ENCODE measurements around the gene CFLAR.

CFLAR gene

DNA sequence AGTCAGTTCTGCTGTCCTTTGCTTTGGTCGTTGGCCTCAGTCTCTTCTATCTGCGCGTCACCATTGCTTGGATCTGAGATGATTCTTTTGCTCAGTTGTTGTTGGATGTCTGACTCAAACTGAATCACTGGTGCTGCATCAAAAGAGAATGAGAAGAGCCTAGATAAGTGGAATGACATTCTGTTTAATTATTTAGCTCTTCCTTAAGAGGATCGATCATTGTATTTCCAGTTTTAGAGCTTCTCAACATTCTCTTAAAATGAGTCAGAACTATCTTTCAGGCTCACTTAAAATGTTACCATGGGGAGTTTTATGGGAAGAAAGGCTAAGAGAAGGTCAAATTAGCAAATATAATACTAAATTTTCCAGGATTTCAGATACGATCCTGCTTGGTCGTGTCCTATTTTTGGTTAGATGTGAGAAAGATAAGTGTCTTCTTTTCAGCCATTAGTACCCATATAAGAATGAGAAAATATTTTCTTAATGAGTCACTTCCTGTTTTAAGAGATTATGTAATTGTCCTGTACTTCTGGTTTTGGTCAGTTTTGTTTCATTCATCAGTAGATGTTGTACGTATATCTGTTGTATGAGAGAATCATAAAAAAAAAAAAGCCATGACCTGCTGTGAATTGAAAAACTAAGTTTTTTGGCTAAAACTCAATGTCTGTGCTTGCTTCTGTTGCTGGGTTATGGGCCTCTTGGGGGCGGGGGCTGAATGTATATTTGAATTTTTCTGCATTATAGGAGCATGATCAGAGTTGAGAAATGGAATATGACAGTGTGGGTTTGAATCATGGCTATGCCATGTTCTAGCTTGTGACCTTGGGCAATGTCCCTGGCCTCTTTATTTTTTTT, 35.4 kb downstream of the CFLAR start:
- no peaks in the 10 kb centered on the region for H3K36me3 ChIP-seq (ENCODE audit: insufficient read depth, low read length)
- H3K9me3 ChIP-seq (ENCODE audit: insufficient read depth, low read depth, low read length) = no peaks in the 10 kb centered on the region
- H3K4me1 ChIP-seq (ENCODE audit: insufficient read depth, low read length) = peaks cover 10% of the 10 kb centered on the region
- H3K4me3 ChIP-seq (ENCODE audit: low read length) = no peak overlapping the region
- WGBS = 92% methylated on average over 5 of the region's 8 CpGs
- H3K27me3 ChIP-seq (ENCODE audit: insufficient read depth, low read length) = no peaks in the 10 kb centered on the region
- no peak overlapping the region for H3K9ac ChIP-seq (ENCODE audit: low read depth, low read length)
- no peak overlapping the region; the same call in 1 of the 2 replicates for H3K27ac ChIP-seq (ENCODE audit: low read depth, low read length)

DNA sequence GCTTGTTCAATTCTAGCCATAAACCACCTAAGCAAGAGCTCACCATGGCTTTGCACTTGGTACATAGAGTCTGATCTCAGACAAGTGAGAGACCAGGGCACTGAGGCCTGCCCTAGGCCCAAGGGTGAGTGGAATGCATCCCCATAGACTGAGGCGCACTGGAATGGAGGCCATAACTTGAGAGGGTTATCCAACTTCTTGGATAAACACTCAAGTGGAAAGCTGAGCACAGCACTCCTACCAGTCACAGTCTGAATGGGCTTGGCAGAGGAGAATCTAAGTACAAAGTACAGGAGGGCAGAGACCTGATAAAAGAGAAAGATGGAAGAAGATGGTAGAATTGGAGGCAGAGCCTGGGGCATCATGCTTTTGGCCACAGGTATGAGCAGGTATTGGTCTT, 36.6 kb downstream of the CFLAR start:
- Histone ChIP-seq H3K4me1 (ENCODE audit: insufficient read depth, low read length) (peaks cover 10% of the 10 kb centered on the region), H3K4me3 (ENCODE audit: low read length) (no peak overlapping the region), H3K27me3 (ENCODE audit: insufficient read depth, low read length) (no peaks in the 10 kb centered on the region), H3K27ac (ENCODE audit: low read depth, low read length) (no peak overlapping the region), H3K9me3 (ENCODE audit: insufficient read depth, low read depth, low read length) (no peaks in the 10 kb centered on the region), H3K36me3 (ENCODE audit: insufficient read depth, low read length) (no peaks in the 10 kb centered on the region), H3K9ac (ENCODE audit: low read depth, low read length) (no peak overlapping the region)
- 96% methylated on average over 1 of the region's 1 CpG for WGBS

DNA sequence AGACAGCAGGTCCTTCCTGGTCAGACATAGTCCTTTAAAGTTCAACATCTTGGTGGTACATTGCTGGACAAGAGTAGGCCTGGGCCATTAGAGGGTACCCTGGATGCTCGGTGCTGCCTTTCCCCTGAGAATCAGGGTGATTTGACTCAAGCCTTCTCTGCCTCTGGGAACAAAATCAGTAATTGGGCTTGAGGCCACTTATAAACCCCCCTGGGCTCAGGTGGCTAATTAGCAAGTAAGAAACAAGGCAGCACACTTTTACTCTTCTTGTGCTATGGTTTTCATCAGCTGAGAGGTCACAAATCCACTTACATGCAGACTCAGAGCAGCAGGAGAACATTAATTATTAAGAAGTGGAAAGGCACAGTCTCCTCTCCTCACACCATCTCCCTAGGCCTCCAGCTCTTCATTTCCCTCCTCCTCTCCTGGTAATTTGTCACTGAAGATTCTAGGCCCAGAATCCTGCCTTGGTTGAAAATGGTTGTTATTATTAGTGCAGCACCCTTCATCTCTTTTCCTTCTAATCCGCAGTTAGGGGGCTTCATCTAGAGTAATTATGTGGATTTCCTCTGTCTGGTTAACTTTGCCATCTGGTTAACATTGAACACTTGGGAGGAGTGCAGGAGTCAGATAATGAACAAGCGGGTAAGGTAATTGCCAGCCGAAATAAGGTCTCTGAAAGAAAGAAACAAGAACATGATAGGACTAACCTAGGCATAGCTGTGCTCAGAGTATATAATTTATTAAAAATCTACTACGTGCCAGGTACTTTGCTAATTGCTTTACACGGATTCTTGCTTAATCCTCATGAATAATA, 37.2 kb downstream of the CFLAR start:
- no peaks in the 10 kb centered on the region for H3K36me3 ChIP-seq (ENCODE audit: insufficient read depth, low read length)
- 96% methylated on average over 6 of the region's 6 CpGs for WGBS
- no peak overlapping the region for H3K4me3 ChIP-seq (ENCODE audit: low read length)
- H3K27me3 ChIP-seq (ENCODE audit: insufficient read depth, low read length) = no peaks in the 10 kb centered on the region
- no peaks in the 10 kb centered on the region for H3K9me3 ChIP-seq (ENCODE audit: insufficient read depth, low read depth, low read length)
- no peak overlapping the region for H3K9ac ChIP-seq (ENCODE audit: low read depth, low read length)
- peaks cover 13% of the 10 kb centered on the region for H3K4me1 ChIP-seq (ENCODE audit: insufficient read depth, low read length)
- H3K27ac ChIP-seq (ENCODE audit: low read depth, low read length) = no peak overlapping the region

DNA sequence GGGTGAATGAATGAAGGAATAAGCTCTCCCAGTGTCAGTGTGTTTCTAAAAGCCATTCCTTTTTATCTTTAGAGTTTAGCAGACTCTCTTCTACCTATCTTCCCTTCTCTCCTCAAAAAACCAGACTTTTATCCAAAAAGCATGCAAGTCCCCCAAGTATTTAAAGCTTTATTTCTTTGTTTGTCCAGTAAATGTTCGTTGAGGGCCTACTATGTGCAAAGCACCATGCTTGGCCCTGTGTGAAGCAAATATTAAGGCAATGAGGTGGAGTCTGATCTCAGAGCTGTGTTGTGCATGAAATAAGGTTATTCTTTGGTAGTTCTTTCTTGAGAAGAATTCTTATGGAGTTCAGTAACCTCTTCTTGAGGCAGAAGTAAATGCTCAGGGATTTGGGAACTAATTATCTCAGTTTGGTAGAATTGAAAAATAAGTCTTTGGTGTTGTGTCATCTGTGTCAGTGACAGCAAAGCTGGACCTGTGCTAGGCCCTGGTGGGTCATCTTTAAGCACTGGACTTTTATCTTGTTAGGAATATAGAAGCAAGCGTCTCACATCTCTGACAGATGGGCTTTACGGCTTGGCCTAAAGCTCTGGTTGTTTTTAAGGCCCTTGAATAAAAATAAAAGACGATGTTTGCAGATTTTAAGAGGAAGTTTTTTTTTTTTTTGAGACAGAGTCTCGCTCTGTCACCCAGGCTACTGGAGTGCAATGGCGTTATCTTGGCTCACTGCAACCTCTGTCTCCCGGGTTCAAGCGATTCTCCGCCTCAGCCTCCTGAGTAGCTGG, 38.8 kb downstream of the CFLAR start:
- H3K9me3 ChIP-seq (ENCODE audit: insufficient read depth, low read depth, low read length) = no peaks in the 10 kb centered on the region
- no peak overlapping the region for H3K4me3 ChIP-seq (ENCODE audit: low read length)
- 95% methylated on average over 9 of the region's 9 CpGs for WGBS
- H3K9ac ChIP-seq (ENCODE audit: low read depth, low read length) = no peak overlapping the region
- no peaks in the 10 kb centered on the region for H3K27me3 ChIP-seq (ENCODE audit: insufficient read depth, low read length)
- H3K27ac ChIP-seq (ENCODE audit: low read depth, low read length) = no peak overlapping the region
- peaks cover 5% of the 10 kb centered on the region for H3K4me1 ChIP-seq (ENCODE audit: insufficient read depth, low read length)
- no peaks in the 10 kb centered on the region for H3K36me3 ChIP-seq (ENCODE audit: insufficient read depth, low read length)

GRCh38 chr2:201156036-201156435, 40.1 kb downstream of the CFLAR start:
- WGBS = 82% methylated on average over 6 of the region's 6 CpGs
- Histone ChIP-seq H3K27ac (ENCODE audit: low read depth, low read length) (no peak overlapping the region), H3K4me1 (ENCODE audit: insufficient read depth, low read length) (peaks cover 5% of the 10 kb centered on the region), H3K27me3 (ENCODE audit: insufficient read depth, low read length) (no peaks in the 10 kb centered on the region), H3K36me3 (ENCODE audit: insufficient read depth, low read length) (0 out of 2 replicates have a peak, but pooled peaks cover 3% of the 10 kb centered on the region), H3K9me3 (ENCODE audit: insufficient read depth, low read depth, low read length) (no peaks in the 10 kb centered on the region), H3K4me3 (ENCODE audit: low read length) (no peak overlapping the region), H3K9ac (ENCODE audit: low read depth, low read length) (no peak overlapping the region)

DNA sequence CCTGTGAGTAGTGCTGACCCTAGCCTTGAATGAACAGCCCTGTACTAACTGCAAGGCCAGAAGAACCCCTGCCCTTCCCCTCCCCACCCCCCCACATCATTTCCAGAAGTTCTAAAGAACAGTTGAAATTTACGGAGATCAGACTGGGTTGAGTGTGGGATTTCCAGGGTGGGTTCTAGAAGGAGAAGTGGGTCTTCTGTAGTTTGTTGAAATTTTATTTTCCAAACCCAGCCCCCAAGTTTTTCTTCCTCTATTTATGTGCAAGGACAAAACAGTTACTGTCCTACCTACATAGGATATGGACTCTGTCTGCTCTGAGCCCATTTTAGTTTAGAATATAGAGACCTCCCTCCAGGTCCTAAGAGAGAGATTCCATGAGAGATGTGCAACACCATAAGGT, 40.7 kb downstream of the CFLAR start:
- Histone ChIP-seq H3K27me3 (ENCODE audit: insufficient read depth, low read length) (no peaks in the 10 kb centered on the region), H3K27ac (ENCODE audit: low read depth, low read length) (no peak overlapping the region), H3K9ac (ENCODE audit: low read depth, low read length) (no peak overlapping the region), H3K4me1 (ENCODE audit: insufficient read depth, low read length) (peaks cover 5% of the 10 kb centered on the region), H3K36me3 (ENCODE audit: insufficient read depth, low read length) (0 out of 2 replicates have a peak, but pooled peaks cover 3% of the 10 kb centered on the region), H3K9me3 (ENCODE audit: insufficient read depth, low read depth, low read length) (no peaks in the 10 kb centered on the region), H3K4me3 (ENCODE audit: low read length) (no peak overlapping the region)
- WGBS = no CpG with 5 or more reads among the region's 1 CpG

GRCh38 chr2:201157694-201158093, 41.7 kb downstream of the CFLAR start:
- 92% methylated on average over 4 of the region's 4 CpGs for WGBS
- no peak overlapping the region for H3K27ac ChIP-seq (ENCODE audit: low read depth, low read length)
- H3K36me3 ChIP-seq (ENCODE audit: insufficient read depth, low read length) = 0 out of 2 replicates have a peak, but pooled peaks cover 4% of the 10 kb centered on the region
- H3K4me3 ChIP-seq (ENCODE audit: low read length) = no peak overlapping the region
- no peaks in the 10 kb centered on the region for H3K9me3 ChIP-seq (ENCODE audit: insufficient read depth, low read depth, low read length)
- H3K27me3 ChIP-seq (ENCODE audit: insufficient read depth, low read length) = no peaks in the 10 kb centered on the region
- peaks cover 5% of the 10 kb centered on the region for H3K4me1 ChIP-seq (ENCODE audit: insufficient read depth, low read length)
- H3K9ac ChIP-seq (ENCODE audit: low read depth, low read length) = peak overlapping the region; percentile 41; the same call in 1 of the 2 replicates

DNA sequence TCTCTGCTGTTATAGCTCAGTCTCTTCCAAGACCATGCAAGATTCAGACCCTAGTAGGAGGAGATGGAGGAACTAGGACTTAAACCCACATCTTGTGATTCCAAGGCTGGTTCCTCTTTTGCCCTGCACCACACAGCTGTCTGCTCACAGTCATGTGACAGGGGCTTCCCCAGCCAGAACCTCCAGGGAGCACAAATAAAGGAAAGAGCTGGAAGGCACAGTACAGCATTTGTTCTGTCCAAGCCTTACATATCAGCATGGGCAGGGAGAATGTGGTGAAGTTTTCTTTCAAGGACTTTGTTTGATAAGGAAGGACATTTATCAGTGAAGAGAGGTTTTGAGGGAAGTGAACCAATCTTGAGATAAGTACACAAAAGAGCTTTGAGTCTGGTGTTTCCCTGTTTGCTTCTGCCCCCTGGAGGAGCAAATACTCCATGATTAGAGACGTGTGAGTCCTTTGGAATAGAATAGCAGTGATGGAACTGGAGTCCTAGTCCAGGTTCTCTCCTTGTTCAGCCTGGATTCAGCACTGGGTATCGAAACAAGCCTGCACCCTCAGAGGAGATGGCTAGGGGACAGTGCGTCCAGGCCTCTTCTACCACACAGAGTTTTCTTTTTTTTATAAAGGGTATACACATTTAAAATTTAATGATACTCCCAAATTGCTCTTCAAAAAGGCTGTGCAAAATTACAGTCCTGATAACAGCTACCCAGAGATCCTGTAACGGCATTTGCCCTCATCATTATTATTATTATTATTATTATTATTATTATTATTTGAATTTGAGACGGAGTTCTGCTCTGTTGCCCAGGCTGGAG, 42.4 kb downstream of the CFLAR start:
- 63% methylated on average over 3 of the region's 5 CpGs for WGBS
- Histone ChIP-seq H3K9ac (ENCODE audit: low read depth, low read length) (peak overlapping the region; percentile 41; the same call in 1 of the 2 replicates), H3K4me1 (ENCODE audit: insufficient read depth, low read length) (peaks cover 5% of the 10 kb centered on the region), H3K27me3 (ENCODE audit: insufficient read depth, low read length) (no peaks in the 10 kb centered on the region), H3K9me3 (ENCODE audit: insufficient read depth, low read depth, low read length) (no peaks in the 10 kb centered on the region), H3K4me3 (ENCODE audit: low read length) (no peak overlapping the region), H3K27ac (ENCODE audit: low read depth, low read length) (no peak overlapping the region), H3K36me3 (ENCODE audit: insufficient read depth, low read length) (peaks cover 10% of the 10 kb centered on the region)

- no peak overlapping the region for H3K4me3 ChIP-seq (ENCODE audit: low read length)
- no peaks in the 10 kb centered on the region for H3K4me1 ChIP-seq (ENCODE audit: insufficient read depth, low read length)
- H3K27me3 ChIP-seq (ENCODE audit: insufficient read depth, low read length) = no peaks in the 10 kb centered on the region
- H3K36me3 ChIP-seq (ENCODE audit: insufficient read depth, low read length) = peaks cover 27% of the 10 kb centered on the region
- no peak overlapping the region for H3K27ac ChIP-seq (ENCODE audit: low read depth, low read length)
- H3K9ac ChIP-seq (ENCODE audit: low read depth, low read length) = no peak overlapping the region
- no CpG with 5 or more reads among the region's 1 CpG for WGBS
- peaks cover 8% of the 10 kb centered on the region; the same call in 1 of the 2 replicates for H3K9me3 ChIP-seq (ENCODE audit: insufficient read depth, low read depth, low read length)
Observed at GRCh38 chr2:201164166-201164565, 48.2 kb downstream of the CFLAR start.

DNA sequence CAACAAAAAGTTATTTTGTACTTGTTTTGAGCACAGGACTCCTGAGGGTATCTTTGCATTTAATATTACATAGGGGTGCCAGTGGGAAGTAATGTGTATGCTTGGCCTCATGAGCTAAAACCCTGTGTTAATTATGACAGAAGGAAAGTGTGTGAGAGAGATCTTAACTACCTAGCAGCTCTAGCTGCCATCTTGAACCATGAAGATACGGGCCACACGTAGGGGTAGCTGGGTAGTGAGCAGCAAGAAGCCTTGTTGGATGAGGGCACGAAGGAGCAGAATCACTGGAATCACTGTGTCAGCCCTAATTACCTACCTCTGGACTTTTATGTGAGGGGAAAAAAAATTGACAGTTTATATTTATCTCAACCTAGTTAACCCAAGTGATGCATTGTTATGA, 51.6 kb downstream of the CFLAR start:
- Histone ChIP-seq H3K4me3 (ENCODE audit: low read length) (no peak overlapping the region), H3K36me3 (ENCODE audit: insufficient read depth, low read length) (peaks cover 25% of the 10 kb centered on the region)
- WGBS = 92% methylated on average over 3 of the region's 3 CpGs

More for the DNA sequence above, 51.6 kb downstream of the CFLAR start:
- Histone ChIP-seq H3K27me3 (ENCODE audit: insufficient read depth, low read length) (no peaks in the 10 kb centered on the region), H3K9me3 (ENCODE audit: insufficient read depth, low read depth, low read length) (peaks cover 8% of the 10 kb centered on the region; the same call in 1 of the 2 replicates), H3K9ac (ENCODE audit: low read depth, low read length) (no peak overlapping the region), H3K4me1 (ENCODE audit: insufficient read depth, low read length) (no peaks in the 10 kb centered on the region), H3K27ac (ENCODE audit: low read depth, low read length) (no peak overlapping the region)

All from HUES64 (cell line).